HG03066 (cell line): Measurements from ENCODE around the gene ADAM19.
A peak's percentile ranks its signal among the peaks of the same experiment; 100 is the strongest.

Experiments used
- ATAC-seq: cut with Tn5 transposase; IDR thresholded peaks from one replicate; pipeline ENCODE4 v1.9.1; 2021; ENCODE audit warnings: low read depth; ENCODE audit not compliant: unreplicated experiment

ADAM19 gene

GRCh38 chr5:157596487-157596886 is 20.9 kb upstream of the ADAM19 start:
- ATAC-seq, result peak; percentile 85

- ATAC-seq, result no peak
Observed at GRCh38 chr5:157594675-157595459, 19.3 kb upstream of the ADAM19 start.

- ATAC-seq, result no peak
Observed at GRCh38 chr5:157594257-157594656, 18.7 kb upstream of the ADAM19 start.

DNA sequence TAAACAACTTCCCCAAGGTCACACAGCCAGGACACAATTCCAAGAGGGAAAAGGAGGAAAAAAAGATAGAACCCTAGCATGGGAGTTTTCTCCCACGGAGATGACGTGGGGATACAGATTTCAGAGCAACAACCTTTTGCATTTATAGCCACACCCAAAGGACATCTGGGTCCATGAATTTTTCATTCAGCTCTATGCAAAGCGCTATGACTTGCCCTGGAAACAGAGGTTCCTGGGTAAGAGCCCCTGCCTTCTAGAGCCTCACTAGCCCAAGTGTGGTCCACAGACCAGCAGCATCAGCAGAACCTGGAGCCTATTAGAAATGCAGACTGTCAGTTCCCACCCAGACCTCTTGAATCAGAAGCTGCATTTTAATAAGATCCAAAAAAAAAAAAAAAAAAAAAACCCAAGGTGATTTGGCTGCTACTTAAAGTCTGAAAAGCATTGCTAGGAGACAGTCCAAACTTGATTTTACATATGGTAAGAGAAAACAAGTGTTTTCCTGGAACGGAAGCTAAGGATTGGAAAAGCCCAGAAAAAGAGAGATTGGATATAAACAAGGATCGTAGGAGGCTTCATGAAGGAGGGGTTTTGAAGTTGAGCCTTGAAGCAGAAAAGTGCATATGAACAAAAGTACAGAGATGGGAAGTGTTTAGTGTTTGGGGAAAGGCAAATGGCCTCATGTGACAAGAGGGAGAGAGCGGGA is 17.6 kb upstream of the ADAM19 start:
- ATAC-seq, result no peak

- ATAC-seq, result no peak
Observed at GRCh38 chr5:157592594-157592993, 17.0 kb upstream of the ADAM19 start.

- ATAC-seq, result no peak
Observed at GRCh38 chr5:157590478-157590877, 14.9 kb upstream of the ADAM19 start.

DNA sequence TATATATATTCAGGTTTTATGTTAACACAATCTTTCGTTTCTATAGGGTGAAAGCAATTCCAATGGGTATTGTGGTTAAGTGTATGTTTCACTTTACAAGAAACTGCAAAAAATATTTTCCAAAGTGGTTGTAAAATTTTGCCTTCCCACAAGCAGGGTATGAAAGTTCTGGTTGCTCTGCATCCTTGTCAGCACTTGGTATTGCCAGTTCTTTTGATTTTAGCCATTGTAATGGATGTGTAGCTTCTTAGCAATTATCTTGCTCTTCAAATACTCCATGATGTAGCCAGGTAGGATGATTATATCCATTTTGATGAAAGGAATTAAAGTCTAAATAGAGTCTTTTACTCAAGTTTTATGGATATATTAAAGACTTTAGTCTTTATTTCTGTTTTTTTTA is 9.1 kb upstream of the ADAM19 start:
- ATAC-seq, result no peak

GRCh38 chr5:157582731-157583620 is 7.4 kb upstream of the ADAM19 start:
- ATAC-seq, result no peak

- no peak for ATAC-seq
Observed at GRCh38 chr5:157581901-157582300, 6.3 kb upstream of the ADAM19 start.

DNA sequence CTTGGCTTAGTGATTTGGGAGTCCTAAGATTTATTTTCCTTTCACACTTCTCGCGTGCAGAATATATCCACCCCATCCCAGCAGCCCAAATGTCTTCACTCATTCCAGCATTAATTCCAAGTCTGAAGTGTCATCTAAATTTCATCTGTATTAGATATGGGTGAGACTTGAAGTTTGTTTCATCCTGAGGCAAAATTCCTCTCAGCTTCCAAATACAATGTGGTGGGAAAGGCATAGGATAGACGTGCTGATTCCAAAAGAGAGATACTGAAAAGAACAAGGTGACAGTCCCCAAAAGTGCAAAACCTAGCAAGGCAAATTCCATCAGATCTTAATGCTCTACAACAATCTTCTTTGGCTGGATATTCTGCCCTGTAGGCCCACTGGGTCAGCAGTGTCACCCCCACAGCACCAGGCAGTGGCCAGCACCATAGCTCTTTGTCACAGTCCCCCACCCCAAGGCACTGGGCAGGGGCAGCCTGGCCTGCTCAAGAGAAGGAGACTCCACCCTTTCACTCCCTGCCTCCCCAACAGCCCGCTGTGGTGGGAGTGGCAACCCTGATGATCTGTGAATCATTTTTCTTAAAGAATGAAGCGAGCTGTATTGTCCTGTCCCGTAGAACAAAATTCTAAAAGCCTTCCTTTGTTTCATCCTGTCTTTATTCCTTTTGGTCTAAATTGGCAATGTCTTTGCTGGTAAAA is 2.7 kb upstream of the ADAM19 start:
- no peak for ATAC-seq

- ATAC-seq, result no peak
Observed at GRCh38 chr5:157576678-157577077, 1.1 kb upstream of the ADAM19 start.

DNA sequence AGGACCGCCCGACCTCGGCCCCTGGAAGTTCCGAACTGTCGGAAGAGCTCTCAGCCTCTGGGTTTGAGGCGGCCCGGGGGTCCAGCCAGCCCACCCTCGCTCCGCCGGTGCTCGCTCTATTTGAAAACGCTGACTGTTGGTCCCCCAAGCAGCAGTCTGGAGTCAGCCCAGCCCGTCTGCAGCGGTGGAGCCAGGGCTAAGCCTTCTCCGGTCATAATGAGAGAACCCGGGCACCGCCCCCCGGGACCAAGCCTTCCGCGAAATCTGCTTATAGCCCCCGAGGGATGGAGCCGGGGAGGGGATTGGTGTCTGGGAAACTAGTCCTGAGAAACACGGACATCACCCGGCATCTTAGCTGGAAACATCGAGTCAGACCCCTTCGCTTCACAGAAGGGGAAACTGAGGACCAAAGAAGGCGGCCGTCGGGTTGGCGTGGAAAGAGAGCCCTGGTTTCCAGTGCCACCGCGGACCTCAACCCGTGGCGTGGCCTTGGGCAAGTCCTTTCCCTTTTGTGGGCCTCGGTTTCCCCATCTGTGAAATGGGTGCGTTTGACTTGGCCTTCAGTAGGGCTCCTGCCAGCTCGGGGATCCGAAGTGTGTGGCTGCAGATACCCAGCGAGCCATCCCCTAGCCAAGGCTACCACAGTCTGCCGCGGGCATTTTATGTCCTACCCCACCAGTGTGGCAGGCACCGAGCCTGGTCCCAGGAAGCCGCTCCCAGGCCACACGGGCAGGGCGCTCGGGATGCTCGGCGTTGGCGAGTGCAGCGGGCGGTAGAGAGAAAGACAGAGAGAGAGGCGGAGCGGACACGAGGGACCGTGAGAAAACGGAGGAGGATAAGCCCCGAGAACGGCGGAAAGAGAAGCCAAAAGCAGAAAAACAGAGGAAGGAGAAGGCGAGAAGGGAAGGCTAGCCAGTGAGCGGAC is 857 bp downstream of the ADAM19 start:
- no peak for ATAC-seq

- ATAC-seq, result peak; percentile 87
Observed at GRCh38 chr5:157571357-157571827, 4.2 kb downstream of the ADAM19 start.

GRCh38 chr5:157570531-157571200 is 4.9 kb downstream of the ADAM19 start:
- ATAC-seq, result no peak

GRCh38 chr5:157568720-157569119 is 6.9 kb downstream of the ADAM19 start:
- ATAC-seq, result no peak

DNA sequence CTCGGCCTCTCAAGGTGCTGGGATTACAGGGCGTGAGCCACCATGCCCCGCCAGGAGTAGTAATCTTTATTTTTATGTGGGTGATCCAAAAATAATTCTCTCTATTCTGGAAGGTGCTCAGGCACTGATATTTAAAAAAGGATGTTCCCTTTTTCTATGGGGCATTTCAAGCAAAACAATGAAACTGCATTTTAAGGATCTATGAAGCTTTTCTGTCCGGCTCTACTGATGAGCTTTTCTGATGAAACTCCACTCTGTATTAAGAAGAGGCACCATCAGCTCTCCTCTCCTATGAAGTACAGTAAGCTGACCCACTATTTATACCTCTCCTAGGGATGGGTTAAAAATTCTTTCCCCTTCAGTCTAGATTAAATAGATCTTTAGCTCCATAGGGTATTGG is 7.4 kb downstream of the ADAM19 start:
- no peak for ATAC-seq

DNA sequence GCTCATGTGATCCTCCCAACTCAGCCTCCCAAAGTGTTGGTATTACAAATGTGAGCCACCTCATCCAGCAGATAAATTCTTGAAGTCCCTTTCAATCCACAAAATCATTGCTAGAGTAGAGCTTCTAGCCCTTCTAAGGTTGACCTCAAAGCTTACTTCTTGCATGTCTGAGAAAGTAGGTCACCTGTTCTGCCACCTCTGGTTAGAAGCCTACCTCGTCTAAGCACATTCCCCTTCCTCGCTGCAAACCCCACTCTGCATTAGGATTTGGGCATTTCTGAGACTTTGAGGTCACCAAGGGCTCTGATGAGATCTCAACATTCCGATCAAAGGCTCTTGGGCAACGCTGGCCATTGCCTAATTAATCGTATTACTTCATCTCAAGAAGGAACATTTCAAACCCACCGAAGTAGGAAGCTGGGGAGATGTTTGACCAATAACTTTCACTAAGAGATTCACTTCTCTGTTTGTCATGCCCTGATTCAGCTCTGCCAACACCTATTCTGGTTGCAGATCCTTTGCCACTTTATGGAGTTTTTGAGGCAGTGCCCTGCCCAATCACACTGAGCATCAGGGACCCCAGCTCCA is 8.6 kb downstream of the ADAM19 start:
- no peak for ATAC-seq

DNA sequence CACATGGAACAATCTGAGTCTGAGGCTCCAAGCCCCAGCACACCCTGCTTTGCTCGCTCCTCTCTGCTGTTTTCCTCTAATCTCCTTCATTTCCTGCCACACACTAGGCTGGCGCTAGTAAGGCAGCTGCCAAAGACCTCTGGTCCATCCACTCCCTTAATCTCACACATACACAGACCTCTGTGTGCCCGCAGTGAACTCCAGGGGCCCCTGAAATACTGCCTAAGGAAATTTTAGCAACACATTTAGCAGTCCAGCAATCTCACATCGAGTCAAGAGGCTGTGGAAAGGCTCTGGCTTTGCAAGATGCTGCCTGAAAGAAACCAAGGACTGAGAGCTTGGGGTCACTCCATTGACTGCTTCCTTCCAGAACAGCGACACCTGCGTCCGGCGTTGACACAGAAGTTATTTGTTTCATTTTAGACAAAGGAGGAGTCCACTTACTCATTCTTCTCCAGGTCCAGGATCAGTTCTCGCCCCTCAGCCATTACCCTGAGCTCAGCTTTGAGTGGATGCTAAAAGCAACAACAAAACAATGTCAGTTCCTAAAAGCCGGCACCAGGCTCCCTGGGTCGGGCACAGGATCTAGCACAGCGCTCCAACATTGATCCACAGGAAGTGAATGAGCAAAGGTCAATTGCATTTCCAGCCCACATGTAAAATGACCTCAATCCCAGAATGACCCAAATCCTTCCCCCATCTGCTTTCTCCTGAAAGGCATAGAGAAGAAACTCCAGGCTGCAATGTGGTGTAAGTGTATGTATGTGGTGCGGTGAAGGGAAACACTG is 11.5 kb downstream of the ADAM19 start:
- no peak for ATAC-seq
